Endothelial cell (in vitro differentiated cells): ENCODE measurements around the gene WDR31. TPM values are rescaled to one million over a fixed set of nuclear protein-coding genes. Genes with fewer than 3 reads are reported as not detected.
"Not testable (repeated sequence)": the region's sequence is repeated elsewhere in the genome, so short reads cannot be mapped to it uniquely, and the experiment has no call there.

ENCODE experiments used
- DNase-seq: peaks from one replicate; pipeline ENCODE4 v3.0.0; 2021; ENCODE audit warnings: low spot score
- H3K27ac Mint-ChIP-seq: one replicate; pipeline ENCODE4 v1.8.0; 2021; ENCODE audit warnings: mixed read lengths, inconsistent platforms; ENCODE audit not compliant: unreplicated experiment
- H3K27me3 Mint-ChIP-seq: one replicate; pipeline ENCODE4 v1.8.0; 2021; ENCODE audit warnings: mild to moderate bottlenecking, moderate library complexity, mixed read lengths, inconsistent platforms; ENCODE audit not compliant: unreplicated experiment
- H3K36me3 Mint-ChIP-seq: one replicate; pipeline ENCODE4 v1.8.0; 2021; ENCODE audit warnings: mild to moderate bottlenecking, low read depth, mixed read lengths, inconsistent platforms; ENCODE audit not compliant: unreplicated experiment
- H3K4me1 Mint-ChIP-seq: one replicate; pipeline ENCODE4 v1.8.0; 2021; ENCODE audit warnings: mild to moderate bottlenecking, mixed read lengths, inconsistent platforms; ENCODE audit not compliant: unreplicated experiment
- H3K4me3 Mint-ChIP-seq: one replicate; pipeline ENCODE4 v1.8.0; 2021; ENCODE audit warnings: mild to moderate bottlenecking, mixed read lengths, inconsistent platforms; ENCODE audit not compliant: unreplicated experiment
- H3K9me3 Mint-ChIP-seq: one replicate; pipeline ENCODE4 v1.8.0; 2021; ENCODE audit warnings: mixed read lengths, inconsistent platforms; ENCODE audit not compliant: unreplicated experiment
- total RNA-seq: library from RNA; stranded (reverse); fragmentation: NEBNext Ultra II Directional; extraction: Animal tissue kit (Norgen Biotek cat#: 25700); gene quantifications from one replicate; pipeline ENCODE4 v1.2.1, GENCODE V29; 2021; ENCODE audit not compliant: unreplicated experiment
- TF ChIP-seq, protein P1 (sequence below): fragments of 200-600 bp; sonication (generic); IDR thresholded peaks from one replicate; pipeline ENCODE4 v1.5.0; 2021; ENCODE audit warnings: antibody characterized with exemption; ENCODE audit not compliant: unreplicated experiment

The WDR31 gene
- total RNA-seq, 1 donor from 2014 or later: 0.95 TPM

DNA sequence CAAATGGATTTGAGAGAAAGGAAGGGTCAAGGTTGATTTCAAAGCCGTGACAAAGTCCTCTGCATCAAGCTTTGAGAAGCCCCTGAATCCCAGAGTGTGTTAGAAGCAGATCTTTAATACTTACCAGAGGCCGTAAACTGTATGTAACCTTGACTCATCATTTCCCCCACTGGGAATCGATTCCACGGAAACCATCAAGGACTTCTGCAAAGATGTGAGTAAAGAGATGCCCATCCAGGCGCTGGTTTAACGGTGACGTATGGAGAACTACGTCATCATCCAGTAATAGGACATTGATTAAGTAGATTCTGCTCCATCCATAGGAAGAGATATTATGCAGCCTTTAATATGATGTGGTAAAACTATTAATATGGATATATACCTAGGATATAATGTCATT is 38.5 kb downstream of the WDR31 start:
- Mint-ChIP-seq H3K27me3 (peaks cover 6% of the 10 kb centered on the region), H3K27ac (no peak overlapping the region), H3K36me3 (no peaks in the 10 kb centered on the region), H3K4me1 (peaks cover 10% of the 10 kb centered on the region), H3K4me3 (no peak overlapping the region), H3K9me3 (no peaks in the 10 kb centered on the region)
- DNase-seq: no peak
- TF ChIP-seq, protein P1, sequence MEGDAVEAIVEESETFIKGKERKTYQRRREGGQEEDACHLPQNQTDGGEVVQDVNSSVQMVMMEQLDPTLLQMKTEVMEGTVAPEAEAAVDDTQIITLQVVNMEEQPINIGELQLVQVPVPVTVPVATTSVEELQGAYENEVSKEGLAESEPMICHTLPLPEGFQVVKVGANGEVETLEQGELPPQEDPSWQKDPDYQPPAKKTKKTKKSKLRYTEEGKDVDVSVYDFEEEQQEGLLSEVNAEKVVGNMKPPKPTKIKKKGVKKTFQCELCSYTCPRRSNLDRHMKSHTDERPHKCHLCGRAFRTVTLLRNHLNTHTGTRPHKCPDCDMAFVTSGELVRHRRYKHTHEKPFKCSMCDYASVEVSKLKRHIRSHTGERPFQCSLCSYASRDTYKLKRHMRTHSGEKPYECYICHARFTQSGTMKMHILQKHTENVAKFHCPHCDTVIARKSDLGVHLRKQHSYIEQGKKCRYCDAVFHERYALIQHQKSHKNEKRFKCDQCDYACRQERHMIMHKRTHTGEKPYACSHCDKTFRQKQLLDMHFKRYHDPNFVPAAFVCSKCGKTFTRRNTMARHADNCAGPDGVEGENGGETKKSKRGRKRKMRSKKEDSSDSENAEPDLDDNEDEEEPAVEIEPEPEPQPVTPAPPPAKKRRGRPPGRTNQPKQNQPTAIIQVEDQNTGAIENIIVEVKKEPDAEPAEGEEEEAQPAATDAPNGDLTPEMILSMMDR: no peak

- no peak overlapping the region for H3K4me3 Mint-ChIP-seq
- peaks cover 10% of the 10 kb centered on the region for H3K4me1 Mint-ChIP-seq
- TF ChIP-seq, protein P1: no peak
- H3K27me3 Mint-ChIP-seq: peaks cover 6% of the 10 kb centered on the region
- no peak overlapping the region for H3K27ac Mint-ChIP-seq
- no peaks in the 10 kb centered on the region for H3K9me3 Mint-ChIP-seq
- no peak for DNase-seq
- no peaks in the 10 kb centered on the region for H3K36me3 Mint-ChIP-seq
Measured at GRCh38 chr9:113299800-113300292, 40.2 kb downstream of the WDR31 start.

DNA sequence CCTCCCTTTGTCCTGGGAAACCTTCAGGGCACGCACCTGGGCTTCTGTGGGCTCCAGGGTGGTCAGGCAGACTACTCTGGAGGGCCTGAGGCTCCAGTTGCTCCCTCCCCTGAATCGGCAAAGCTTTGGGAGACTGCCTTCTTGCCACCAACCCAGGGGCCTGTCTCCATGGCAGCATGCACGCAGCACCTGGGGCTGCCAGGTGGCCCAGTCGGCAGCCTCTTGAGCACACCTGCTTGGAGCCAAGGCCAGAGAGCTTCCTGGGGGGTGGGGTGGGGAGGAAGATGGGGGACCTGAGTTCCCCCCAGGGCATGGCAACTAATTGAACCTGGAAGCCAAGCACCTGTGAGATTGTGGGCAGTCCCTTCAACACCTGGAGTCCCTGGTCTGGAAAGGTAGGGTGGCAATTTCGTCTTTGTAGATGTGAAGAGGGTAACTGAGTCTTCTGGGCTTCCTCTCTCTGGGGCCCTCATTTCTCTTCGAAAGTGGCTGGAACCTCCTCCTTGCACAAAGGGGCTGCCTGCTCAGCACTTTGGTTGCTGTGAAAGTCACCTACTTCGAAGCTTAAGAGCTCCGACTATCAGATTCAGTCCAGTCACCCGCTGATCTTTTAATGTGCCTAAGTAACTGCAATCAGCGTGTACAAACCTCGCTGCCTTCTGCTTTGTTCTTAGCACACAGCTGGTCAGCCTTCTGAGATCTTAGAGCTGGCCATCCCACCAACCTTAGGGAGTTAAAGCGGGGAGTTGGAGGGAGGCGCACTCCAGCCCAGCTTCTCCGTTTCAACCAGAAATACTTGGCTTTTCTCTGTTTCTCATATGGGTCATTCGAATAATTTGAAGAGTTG is 40.9 kb downstream of the WDR31 start:
- Mint-ChIP-seq H3K9me3 (no peaks in the 10 kb centered on the region), H3K27me3 (peaks cover 6% of the 10 kb centered on the region), H3K4me3 (no peak overlapping the region), H3K27ac (no peak overlapping the region), H3K36me3 (no peaks in the 10 kb centered on the region), H3K4me1 (peaks cover 10% of the 10 kb centered on the region)
- TF ChIP-seq, protein P1: no peak
- DNase-seq: no peak

- Mint-ChIP-seq H3K27me3 (peaks cover 6% of the 10 kb centered on the region), H3K9me3 (no peaks in the 10 kb centered on the region), H3K27ac (no peak overlapping the region), H3K4me1 (peaks cover 10% of the 10 kb centered on the region), H3K36me3 (no peaks in the 10 kb centered on the region), H3K4me3 (no peak overlapping the region)
- no peak for DNase-seq
- TF ChIP-seq, protein P1: no peak
Measured at GRCh38 chr9:113298311-113298710, 41.8 kb downstream of the WDR31 start.

DNA sequence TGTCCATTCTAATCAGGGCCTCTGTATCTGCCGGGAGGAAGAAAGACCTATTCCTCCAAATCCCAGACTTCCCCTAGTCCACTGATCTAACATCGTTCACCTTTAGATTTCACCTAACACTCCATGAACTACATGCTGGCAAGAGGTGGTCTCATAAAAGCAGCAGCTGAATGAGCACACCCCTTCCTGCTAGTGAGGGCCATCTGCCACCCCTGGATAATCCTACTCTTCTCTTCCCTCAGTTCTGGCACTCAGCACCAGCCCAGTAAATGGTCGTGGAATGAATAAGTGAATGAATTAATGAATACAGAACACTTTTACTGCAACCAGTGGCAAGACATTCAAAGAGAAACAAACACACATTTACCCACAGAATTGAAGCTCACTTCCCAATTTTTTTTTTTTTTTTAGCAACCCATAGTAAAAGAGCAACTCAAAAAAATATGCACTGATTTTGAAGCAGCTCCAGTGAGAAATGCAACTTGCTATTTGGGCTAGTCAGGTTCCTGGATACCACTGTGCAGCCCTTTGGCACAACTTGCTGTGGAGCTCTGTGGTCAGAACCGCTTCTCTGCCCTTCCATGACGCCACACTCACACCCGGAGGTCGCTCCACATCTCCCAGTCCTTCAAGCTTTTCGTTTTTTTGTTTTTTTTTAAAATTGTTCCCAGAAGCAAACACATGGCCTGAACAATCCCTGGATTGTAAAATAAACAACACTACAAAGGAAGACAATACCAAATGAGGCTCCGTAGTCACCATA is 43.1 kb downstream of the WDR31 start:
- peaks cover 4% of the 10 kb centered on the region for H3K27me3 Mint-ChIP-seq
- no peak overlapping the region for H3K4me3 Mint-ChIP-seq
- DNase-seq: no peak
- no peak overlapping the region for H3K27ac Mint-ChIP-seq
- H3K36me3 Mint-ChIP-seq: peaks cover 3% of the 10 kb centered on the region
- no peaks in the 10 kb centered on the region for H3K9me3 Mint-ChIP-seq
- H3K4me1 Mint-ChIP-seq: peaks cover 10% of the 10 kb centered on the region
- TF ChIP-seq, protein P1: no peak

GRCh38 chr9:113296247-113296646 is 43.8 kb downstream of the WDR31 start:
- H3K27ac Mint-ChIP-seq, H3K9me3 Mint-ChIP-seq, DNase-seq, H3K4me3 Mint-ChIP-seq, H3K27me3 Mint-ChIP-seq, H3K36me3 Mint-ChIP-seq: not testable (repeated sequence)
- peaks cover 10% of the 10 kb centered on the region for H3K4me1 Mint-ChIP-seq
